HEK293T (cell line): ENCODE measurements around the gene FKBP1B.
"Not testable (repeated sequence)": the region's sequence is repeated elsewhere in the genome, so short reads cannot be mapped to it uniquely, and the experiment has no call there.

ENCODE experiments used
- ARNT ChIP-seq: fragments of 450-650 bp; IDR thresholded peaks from 2 replicates; pipeline ENCODE4 v1.6.1; 2017; ENCODE audit warnings: mild to moderate bottlenecking
- BHLHE40 ChIP-seq: fragments of 450-650 bp; IDR thresholded peaks from 2 replicates; pipeline ENCODE4 v1.6.1; 2016; ENCODE audit warnings: mild to moderate bottlenecking, moderate library complexity, borderline replicate concordance
- ELF4 ChIP-seq: fragments of 450-650 bp; IDR thresholded peaks from 2 replicates; pipeline ENCODE4 v1.6.1; 2017; ENCODE audit warnings: antibody characterized with exemption
- FOXA1 ChIP-seq: fragments of 450-650 bp; IDR thresholded peaks from 2 replicates; pipeline ENCODE4 v1.6.1; 2016; ENCODE audit warnings: mild to moderate bottlenecking
- FOXM1 ChIP-seq: fragments of 450-650 bp; IDR thresholded peaks from 2 replicates; pipeline ENCODE4 v1.6.1; 2017; ENCODE audit warnings: mild to moderate bottlenecking, borderline replicate concordance
- HDGF ChIP-seq: fragments of 450-650 bp; IDR thresholded peaks from 2 replicates; pipeline ENCODE4 v1.6.1; 2017; ENCODE audit warnings: antibody characterized with exemption, borderline replicate concordance
- NFRKB ChIP-seq: fragments of 450-650 bp; IDR thresholded peaks from 2 replicates; pipeline ENCODE4 v1.6.1; 2016; ENCODE audit warnings: mild to moderate bottlenecking, moderate library complexity
- SP1 ChIP-seq: fragments of 450-650 bp; IDR thresholded peaks from 2 replicates; pipeline ENCODE4 v1.6.1; 2017
- TARDBP ChIP-seq: fragments of 450-650 bp; IDR thresholded peaks from 2 replicates; pipeline ENCODE4 v1.6.1; 2016
- ZNF384 ChIP-seq: fragments of 450-650 bp; IDR thresholded peaks from 2 replicates; pipeline ENCODE4 v1.6.1; 2016

DNA sequence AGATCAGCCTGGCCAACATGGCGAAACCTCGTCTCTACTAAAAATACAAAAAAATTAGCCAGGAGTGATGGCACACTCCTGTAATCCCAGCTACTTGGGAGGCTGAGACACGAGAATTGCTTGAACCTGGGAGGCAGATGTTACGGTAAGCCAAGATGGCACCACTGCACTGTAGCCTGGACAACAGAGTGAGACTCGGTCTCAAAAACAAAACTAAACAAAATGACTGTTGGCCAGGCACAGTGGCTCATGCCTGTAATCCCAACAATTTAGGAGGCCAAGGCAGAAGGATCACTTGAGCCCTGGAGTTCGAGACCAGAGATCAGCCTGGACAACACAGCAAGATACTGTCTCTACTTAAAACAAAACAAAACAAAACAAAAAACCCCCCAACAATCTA is 6.4 kb upstream of the FKBP1B start:
- not testable (repeated sequence) for TF ChIP-seq FOXA1, ZNF384, HDGF, ARNT, NFRKB, FOXM1, BHLHE40, TARDBP, ELF4, SP1
